ENCODE data around the gene TMEM266.

TMEM266 gene

DNA sequence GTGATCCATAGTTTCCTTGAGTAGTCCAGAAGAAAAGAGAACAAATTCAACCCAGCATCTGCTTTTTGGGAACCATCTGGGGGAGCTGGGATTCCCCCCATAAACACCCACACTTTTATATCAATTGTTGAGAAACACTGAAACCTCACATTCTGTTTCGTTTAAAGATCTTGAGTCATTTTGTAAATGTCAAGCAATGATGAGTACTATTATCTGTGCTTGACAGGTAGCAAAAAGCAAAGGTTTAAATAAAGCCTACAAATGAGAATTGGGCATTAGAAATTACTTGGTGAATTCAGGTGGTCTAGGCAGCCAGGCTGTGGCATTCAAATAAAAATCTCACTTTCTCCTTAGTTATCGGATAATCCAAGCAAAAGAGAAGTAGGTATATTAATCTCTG lies 75.7 kb downstream of the TMEM266 start:
- peak; percentile 28 for DNase-seq

DNA sequence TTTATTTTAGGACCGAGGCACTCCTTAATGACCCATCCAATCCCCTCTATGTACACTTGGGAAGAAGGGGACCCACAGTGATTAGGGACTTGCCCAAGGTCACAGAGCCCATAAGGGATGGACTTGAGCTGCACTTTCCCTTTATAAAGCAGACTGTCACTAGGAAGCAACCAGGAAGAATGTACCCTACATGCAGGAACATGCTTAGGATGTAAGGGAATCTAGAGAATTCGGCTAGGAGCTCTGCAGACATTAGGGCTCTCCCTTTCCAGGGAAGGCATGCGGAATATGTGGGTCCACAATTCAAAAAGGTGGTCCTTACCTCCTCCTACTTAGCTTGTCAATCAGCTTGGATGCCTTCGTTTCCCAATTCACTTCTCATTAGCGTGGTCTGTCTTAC lies 78.7 kb downstream of the TMEM266 start:
- no peak for DNase-seq

DNA sequence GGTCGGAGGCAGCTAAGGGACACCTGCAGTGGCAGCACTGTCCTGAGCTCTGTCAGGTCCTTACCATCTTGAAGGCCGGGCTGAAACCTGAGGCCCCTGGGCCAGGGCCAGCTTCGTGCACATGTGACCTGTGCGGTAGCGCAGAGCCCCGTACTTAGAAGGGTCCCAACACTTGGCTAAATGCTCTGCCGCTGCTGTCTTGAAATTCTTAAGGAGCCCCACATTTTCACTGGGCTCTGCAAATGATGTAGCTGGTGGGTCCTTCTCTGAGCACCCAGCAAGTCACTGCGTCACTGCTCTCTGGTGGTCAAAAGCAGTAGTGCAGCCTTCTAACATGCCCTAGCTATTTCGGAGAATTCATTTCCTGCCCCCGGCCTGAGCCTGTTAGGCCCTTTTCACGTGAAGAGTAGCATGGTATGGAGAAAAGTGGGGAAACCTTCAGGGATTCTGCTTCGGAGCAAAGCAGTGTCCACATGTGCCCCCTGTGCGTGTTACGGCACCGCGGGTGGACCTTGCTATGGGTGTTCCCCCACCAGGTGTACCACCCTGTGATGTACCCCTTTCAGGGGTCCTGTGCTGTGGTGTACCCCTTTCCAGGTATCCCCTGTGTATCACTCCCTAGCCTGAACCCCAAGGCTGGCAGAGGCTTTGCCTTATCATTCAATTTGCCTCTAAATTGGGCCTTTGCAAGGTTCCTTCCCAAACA lies 79.7 kb downstream of the TMEM266 start:
- peak; percentile 80 for DNase-seq

DNA sequence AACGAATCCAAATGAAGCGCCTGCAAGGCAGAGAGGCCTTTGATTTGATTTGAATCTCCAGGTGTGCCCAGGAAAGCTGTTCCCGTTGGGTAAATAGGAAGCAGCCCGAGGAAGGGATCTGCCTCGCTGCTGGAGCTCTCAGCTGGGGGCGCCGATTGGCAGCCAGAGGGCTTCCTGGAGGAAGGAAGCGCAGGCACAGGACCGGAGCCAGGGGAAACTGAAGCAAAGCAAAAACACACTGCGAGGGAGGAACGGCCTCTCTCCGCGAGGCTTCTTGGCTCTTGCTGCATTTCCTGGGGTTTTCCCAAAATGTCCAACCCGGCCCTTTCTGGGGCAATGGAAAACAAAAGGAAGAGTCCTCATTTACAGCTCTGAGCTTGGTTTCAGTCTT lies 80.3 kb downstream of the TMEM266 start:
- no peak for DNase-seq

GRCh38 chr15:76146812-76147211 lies 87.0 kb downstream of the TMEM266 start:
- no peak for DNase-seq

- DNase-seq, result peak; percentile 64
Measured at GRCh38 chr15:76147906-76148570, 88.3 kb downstream of the TMEM266 start.

GRCh38 chr15:76149291-76149915 lies 89.6 kb downstream of the TMEM266 start:
- no peak for DNase-seq

DNA sequence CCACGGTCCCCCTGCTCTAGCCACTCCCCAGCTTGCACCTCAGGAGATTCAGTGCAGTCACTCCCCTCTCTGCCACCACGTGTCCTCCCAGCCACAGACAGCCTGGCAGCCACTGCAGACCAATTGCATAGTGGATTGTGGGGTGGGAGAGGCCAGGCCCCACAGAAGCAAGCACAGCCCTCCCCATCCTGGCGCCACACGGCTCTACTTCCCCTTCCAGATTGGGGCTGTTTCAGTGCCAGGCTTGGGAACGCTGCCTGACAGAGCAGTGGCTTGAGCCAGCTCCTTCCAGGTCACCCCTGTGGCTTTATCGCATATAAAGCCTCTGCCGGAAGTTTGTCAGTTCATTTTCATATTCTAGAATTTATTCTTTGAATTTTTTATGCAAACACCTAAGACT lies 90.7 kb downstream of the TMEM266 start:
- no peak for DNase-seq

DNA sequence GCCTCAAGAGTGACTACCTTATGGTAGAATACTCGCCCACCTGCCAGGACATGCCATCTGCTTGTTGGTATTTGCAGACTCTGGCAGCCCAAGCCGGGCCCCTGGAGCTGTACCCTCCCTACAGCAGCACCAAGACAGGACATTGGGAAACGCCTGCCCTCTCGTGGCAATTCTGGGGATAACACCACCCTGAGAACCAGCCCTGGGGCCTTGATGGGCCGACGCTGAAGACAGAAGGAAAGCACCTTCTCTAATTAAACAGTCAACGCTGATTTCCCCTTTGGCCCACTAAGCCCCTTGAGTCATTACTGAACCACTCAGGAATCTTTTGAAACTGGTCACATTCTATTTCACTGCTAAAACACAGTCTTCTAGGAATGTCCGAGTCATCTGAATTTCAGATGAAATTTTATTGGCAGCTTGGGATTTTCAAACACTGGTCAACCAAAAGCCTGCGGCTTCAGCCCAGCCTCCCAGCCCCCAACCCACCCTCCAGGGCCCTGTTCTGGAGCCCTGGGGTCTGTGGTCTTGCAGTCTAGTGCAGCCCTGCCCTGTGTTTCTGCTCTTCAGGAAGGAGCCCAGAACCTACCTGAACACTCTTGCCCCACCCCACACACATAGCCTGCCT lies 91.3 kb downstream of the TMEM266 start:
- peak; percentile 85 for DNase-seq

DNA sequence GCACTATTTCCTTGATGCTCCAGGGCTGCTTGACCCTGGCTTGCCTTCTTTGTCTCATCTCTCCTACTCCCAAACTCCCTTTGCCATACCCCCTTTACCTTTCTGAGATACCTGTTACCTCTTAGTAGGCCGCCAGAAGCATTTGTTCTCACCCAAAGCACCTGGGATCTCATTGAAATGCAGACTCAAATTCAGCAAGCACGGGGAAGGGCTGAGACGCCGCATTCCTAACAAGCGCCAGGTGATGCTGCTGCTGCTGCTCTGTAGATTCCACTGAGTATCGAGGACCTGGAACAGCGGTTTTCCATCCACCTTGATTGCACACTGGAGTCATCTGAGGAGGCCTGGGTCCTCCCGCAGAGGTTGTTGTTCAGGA lies 91.8 kb downstream of the TMEM266 start:
- no peak for DNase-seq

GRCh38 chr15:76152197-76152596 lies 92.4 kb downstream of the TMEM266 start:
- no peak for DNase-seq

- no peak for DNase-seq
Measured at GRCh38 chr15:76153241-76154197, 93.7 kb downstream of the TMEM266 start.

GRCh38 chr15:76155731-76156130 lies 95.9 kb downstream of the TMEM266 start:
- no peak for DNase-seq

GRCh38 chr15:76158226-76158625 lies 98.4 kb downstream of the TMEM266 start:
- DNase-seq, result no peak

DNA sequence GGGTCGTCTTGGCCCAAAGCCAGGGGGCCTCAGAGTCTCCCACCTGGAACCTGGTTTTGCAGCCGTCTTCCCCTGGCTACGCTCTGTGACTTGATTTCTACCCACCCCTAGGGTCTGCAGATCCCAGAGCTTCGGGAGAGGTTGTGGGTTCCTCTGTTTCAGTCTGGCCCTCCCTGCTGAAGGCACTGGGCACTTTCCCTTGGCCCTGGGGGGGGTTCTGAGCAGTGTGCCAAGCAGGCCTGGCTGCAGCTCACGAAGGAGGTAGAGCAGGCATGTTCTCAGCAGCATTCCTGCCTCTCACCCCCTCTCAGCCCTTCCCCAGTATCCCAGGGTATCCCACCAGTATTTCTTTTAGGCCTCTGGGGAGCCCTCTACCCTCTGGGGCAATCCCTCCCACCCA lies 99.0 kb downstream of the TMEM266 start:
- DNase-seq, result no peak

- no peak for DNase-seq
Measured at GRCh38 chr15:76159282-76159681, 99.5 kb downstream of the TMEM266 start.

DNA sequence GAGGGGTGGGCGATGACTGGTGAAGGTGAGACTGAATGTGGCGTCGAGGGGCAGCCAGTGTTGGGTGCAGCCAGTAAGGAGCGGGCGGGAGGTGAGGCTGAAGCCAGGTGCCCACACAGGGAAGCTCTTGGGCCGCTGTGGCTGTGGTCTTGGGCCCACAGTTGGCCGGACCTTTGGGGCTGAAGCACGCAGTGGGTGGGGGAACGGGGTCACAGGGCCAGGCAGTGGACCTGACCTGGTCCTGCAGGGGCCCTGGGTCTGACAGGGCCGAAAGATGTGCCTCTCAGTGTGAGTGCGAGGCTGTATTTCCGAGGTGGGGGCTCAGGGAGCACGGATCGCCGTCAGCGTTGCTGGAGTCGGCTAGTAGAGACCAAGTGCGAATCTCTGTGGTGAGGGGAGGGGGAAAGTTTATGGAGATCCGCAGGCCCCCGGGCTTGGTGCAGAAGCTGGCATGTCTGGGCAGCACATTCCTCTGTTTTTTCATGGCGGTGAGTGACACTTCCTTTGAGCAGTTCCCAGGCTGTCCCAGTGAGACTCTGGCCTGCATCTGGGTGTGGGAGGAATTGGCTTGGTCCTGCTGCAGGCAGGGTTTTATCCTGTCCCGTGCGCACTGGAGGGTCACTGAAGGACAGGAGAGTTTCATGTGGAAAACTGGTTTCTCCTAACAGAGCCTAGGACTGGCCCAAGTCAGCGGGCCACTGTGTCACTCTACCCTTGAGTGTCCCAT lies 100.8 kb downstream of the TMEM266 start:
- DNase-seq, result no peak

DNA sequence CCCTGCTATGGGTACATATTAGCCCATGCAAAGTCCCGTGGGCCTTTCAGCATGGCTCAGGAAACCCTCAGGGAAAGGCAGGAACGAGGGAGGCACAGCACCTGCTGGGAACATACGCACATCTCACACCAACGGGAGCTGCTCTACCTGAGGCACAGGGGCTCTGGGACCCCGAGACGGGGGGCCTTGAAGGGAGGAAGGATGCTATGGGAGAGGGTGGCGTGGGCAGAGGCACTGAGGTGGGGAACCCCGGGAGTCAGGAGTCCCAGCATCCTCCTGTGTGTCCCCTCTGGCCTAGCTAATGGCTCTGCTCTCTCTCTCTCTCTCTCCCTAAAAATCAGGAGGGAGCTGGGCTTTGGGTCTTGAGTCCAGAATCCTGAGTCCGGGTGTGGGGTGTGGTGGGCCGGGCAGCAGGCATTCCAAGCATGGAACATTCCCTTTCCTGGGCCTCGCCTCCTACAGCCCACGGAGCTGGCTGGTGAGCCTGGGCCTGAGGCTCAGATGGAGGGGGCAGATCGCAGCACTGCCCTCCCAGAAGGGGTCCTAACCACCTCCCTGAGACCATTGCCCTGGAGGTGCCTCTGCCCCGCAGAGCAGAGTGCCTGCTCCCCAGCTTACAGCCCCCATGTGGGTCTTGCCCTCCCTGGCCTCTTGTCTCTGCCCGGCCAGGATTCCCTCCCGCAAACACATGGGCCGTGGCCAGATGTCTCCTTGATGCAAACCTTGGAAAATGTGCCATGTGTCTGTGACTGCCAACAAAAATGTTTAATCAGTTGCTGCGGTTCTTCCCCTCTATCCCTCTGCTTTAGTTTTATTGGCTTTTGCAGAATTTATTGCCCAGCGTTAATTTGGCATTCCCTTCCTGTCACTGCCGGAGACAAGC lies 101.6 kb downstream of the TMEM266 start:
- no peak for DNase-seq

GRCh38 chr15:76162036-76162398 lies 102.2 kb downstream of the TMEM266 start:
- DNase-seq, result no peak

- DNase-seq, result no peak
Measured at GRCh38 chr15:76162784-76163456, 103.1 kb downstream of the TMEM266 start.

All from activated CD4-positive, alpha-beta T cell treated with anti-CD3 and anti-CD28 coated beads, Interleukin-2, amount 50 U/mL, for 16 hours (primary cell).